HepG2 (cell line): ENCODE data around the gene DNAJC5. TPM values are rescaled to one million over a fixed set of nuclear protein-coding genes. Genes with fewer than 3 reads are reported as not detected.

Experiments used
- CBX1 ChIP-seq: IDR thresholded peaks from one replicate; pipeline ENCODE4 v1.6.1; 2016; ENCODE audit warnings: antibody characterized with exemption, low read depth
- EEA1 ChIP-seq: sonication (generic); formaldehyde crosslinking; IDR thresholded peaks from 2 replicates; pipeline ENCODE4 v1.5.1; 2020; ENCODE audit warnings: mild to moderate bottlenecking, missing genetic modification reagents, borderline replicate concordance
- EHMT2 ChIP-seq: fragments of 200-600 bp; sonication (generic); IDR thresholded peaks from 2 replicates; pipeline ENCODE4 v1.7.0; 2017; ENCODE audit warnings: antibody characterized with exemption, low read depth, low read length, borderline replicate concordance
- IKZF1 ChIP-seq: fragments of 450-650 bp; IDR thresholded peaks from 2 replicates; pipeline ENCODE4 v1.7.1; 2016
- MEF2D ChIP-seq: sonication (generic); formaldehyde crosslinking; IDR thresholded peaks from 2 replicates; pipeline ENCODE4 v1.5.1; 2020; ENCODE audit warnings: mild to moderate bottlenecking, missing genetic modification reagents
- RCOR2 ChIP-seq: IDR thresholded peaks from 2 replicates; pipeline ENCODE4 v1.6.1; 2016; ENCODE audit warnings: missing biosample characterization, missing genetic modification reagents
- REL ChIP-seq: sonication (generic); formaldehyde crosslinking; conservative IDR thresholded peaks from 2 replicates; pipeline ENCODE4 v1.8.0; 2022; ENCODE audit warnings: mild to moderate bottlenecking, missing genetic modification reagents, moderate library complexity
- SETDB1 ChIP-seq: sonication (generic); formaldehyde crosslinking; IDR thresholded peaks from 2 replicates; pipeline ENCODE4 v1.5.1; 2020; ENCODE audit warnings: missing genetic modification reagents, mild to moderate bottlenecking, borderline replicate concordance
- ZNF430 ChIP-seq: sonication (generic); formaldehyde crosslinking; IDR thresholded peaks from 2 replicates; pipeline ENCODE4 v1.9.0; 2021; ENCODE audit warnings: mild to moderate bottlenecking, missing genetic modification reagents
- ZNF605 ChIP-seq: sonication (generic); formaldehyde crosslinking; IDR thresholded peaks from 2 replicates; pipeline ENCODE4 v1.8.0; 2022; ENCODE audit warnings: mild to moderate bottlenecking, missing genetic modification reagents
- ZNF775 ChIP-seq: sonication (generic); formaldehyde crosslinking; IDR thresholded peaks from 2 replicates; pipeline ENCODE4 v1.4.0; 2020; ENCODE audit warnings: missing genetic modification reagents, mild to moderate bottlenecking, moderate library complexity, borderline replicate concordance
- polyA plus RNA-seq, 8 experiments: library from polyadenylated mRNA; depleted of rRNA in 3 of 8; stranded (reverse) in 7 of 8; unstranded in 1 of 8; fragments of >200 nt; fragmentation: Illumina TruSeq in 4 of 8; extraction: Trizol in 4 of 8; gene quantifications; 2 replicates each; pipeline versions ENCODE4 v1.2.1 to v1.2.3, GENCODE V29; 2011 to 2016; ENCODE audit warnings: low read depth in 4 of 8, missing spikeins in 1 of 8, mixed read lengths in 1 of 8; ENCODE audit not compliant: insufficient read depth in 1 of 8
- total RNA-seq, 5 experiments: library from RNA; depleted of rRNA; stranded (reverse); fragments of >200 nt; fragmentation: Illumina TruSeq; extraction: Trizol; gene quantifications; 2 replicates each; pipeline ENCODE4 v1.2.3, GENCODE V29; 2016; ENCODE audit warnings: low read depth in 1 of 5
- TF ChIP-seq, protein P1 (sequence below): sonication (generic); formaldehyde crosslinking; IDR thresholded peaks from 2 replicates; pipeline ENCODE4 v1.8.1; 2023; ENCODE audit warnings: mild to moderate bottlenecking, missing genetic modification reagents
- TF ChIP-seq, protein P2 (sequence below): sonication (generic); formaldehyde crosslinking; IDR thresholded peaks from one replicate; pipeline ENCODE4 v1.5.1; 2020; ENCODE audit warnings: mild to moderate bottlenecking, missing genetic modification reagents; ENCODE audit errors: not compliant biosample characterization
- TF ChIP-seq, protein P3 (sequence below): sonication (generic); formaldehyde crosslinking; IDR thresholded peaks from 2 replicates; pipeline ENCODE4 v1.4.0; 2020; ENCODE audit warnings: missing genetic modification reagents, borderline replicate concordance
- TF ChIP-seq, protein P4 (sequence below): IDR thresholded peaks from 2 replicates; pipeline ENCODE4 v1.6.1; 2016; ENCODE audit warnings: low read depth, control low read depth

The DNAJC5 gene
- total and polyA plus RNA-seq, 2 of the 13 experiments (the other 11 are each of a cell fraction or from before 2014, with no cell fraction given): 42.8 to 64.5 TPM

DNA sequence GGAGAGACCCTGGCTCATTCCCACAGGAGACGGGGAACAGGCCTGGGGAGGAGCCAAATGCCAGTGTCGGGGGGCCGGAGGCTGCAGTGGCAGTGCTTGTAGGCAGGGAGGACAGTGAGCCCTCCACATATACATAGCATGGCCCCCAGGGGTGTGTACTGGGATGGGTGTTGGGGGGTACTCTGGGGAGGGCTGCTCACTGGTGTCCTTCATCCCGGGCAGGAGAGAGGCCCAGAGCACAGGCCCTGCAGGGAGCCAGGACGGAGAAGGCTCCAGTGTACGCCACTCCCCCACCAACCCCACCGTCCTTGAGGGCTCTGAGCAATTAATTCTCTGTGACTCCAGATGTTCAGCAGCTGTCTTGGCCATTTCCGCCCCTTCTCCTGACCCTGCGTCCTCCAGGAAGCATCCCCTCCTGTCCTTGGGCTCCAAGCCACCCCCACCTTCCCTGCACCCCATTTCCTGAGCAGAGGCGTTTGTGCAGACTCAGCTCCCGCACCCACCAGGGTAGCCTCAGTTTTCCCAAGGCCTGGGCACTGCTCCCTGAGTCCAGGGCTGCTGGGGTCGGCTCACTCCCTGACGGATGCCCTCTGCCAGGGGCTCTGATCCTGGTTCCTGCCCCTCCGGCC is 37.0 kb upstream of the DNAJC5 start (continued):
- TF ChIP-seq EEA1 (CRISPR knock-in tag): 0 out of 2 replicates have a peak, but pooled peaks have one; percentile 37
- TF ChIP-seq IKZF1: no peak
- TF ChIP-seq ZNF430: no peak; the same call in 1 of the 2 replicates
- TF ChIP-seq RCOR2 (CRISPR knock-in tag): no peak
- peak; percentile 33; the same call in 1 of the 2 replicates for TF ChIP-seq ZNF775 (CRISPR knock-in tag)
- TF ChIP-seq, protein P1, sequence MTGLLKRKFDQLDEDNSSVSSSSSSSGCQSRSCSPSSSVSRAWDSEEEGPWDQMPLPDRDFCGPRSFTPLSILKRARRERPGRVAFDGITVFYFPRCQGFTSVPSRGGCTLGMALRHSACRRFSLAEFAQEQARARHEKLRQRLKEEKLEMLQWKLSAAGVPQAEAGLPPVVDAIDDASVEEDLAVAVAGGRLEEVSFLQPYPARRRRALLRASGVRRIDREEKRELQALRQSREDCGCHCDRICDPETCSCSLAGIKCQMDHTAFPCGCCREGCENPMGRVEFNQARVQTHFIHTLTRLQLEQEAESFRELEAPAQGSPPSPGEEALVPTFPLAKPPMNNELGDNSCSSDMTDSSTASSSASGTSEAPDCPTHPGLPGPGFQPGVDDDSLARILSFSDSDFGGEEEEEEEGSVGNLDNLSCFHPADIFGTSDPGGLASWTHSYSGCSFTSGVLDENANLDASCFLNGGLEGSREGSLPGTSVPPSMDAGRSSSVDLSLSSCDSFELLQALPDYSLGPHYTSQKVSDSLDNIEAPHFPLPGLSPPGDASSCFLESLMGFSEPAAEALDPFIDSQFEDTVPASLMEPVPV (CRISPR knock-in tag): 0 out of 2 replicates have a peak, but pooled peaks have one; percentile 37
- peak; percentile 1; the same call in 1 of the 2 replicates for TF ChIP-seq ZNF605 (CRISPR knock-in tag)
- TF ChIP-seq REL: no peak
- TF ChIP-seq, protein P2, sequence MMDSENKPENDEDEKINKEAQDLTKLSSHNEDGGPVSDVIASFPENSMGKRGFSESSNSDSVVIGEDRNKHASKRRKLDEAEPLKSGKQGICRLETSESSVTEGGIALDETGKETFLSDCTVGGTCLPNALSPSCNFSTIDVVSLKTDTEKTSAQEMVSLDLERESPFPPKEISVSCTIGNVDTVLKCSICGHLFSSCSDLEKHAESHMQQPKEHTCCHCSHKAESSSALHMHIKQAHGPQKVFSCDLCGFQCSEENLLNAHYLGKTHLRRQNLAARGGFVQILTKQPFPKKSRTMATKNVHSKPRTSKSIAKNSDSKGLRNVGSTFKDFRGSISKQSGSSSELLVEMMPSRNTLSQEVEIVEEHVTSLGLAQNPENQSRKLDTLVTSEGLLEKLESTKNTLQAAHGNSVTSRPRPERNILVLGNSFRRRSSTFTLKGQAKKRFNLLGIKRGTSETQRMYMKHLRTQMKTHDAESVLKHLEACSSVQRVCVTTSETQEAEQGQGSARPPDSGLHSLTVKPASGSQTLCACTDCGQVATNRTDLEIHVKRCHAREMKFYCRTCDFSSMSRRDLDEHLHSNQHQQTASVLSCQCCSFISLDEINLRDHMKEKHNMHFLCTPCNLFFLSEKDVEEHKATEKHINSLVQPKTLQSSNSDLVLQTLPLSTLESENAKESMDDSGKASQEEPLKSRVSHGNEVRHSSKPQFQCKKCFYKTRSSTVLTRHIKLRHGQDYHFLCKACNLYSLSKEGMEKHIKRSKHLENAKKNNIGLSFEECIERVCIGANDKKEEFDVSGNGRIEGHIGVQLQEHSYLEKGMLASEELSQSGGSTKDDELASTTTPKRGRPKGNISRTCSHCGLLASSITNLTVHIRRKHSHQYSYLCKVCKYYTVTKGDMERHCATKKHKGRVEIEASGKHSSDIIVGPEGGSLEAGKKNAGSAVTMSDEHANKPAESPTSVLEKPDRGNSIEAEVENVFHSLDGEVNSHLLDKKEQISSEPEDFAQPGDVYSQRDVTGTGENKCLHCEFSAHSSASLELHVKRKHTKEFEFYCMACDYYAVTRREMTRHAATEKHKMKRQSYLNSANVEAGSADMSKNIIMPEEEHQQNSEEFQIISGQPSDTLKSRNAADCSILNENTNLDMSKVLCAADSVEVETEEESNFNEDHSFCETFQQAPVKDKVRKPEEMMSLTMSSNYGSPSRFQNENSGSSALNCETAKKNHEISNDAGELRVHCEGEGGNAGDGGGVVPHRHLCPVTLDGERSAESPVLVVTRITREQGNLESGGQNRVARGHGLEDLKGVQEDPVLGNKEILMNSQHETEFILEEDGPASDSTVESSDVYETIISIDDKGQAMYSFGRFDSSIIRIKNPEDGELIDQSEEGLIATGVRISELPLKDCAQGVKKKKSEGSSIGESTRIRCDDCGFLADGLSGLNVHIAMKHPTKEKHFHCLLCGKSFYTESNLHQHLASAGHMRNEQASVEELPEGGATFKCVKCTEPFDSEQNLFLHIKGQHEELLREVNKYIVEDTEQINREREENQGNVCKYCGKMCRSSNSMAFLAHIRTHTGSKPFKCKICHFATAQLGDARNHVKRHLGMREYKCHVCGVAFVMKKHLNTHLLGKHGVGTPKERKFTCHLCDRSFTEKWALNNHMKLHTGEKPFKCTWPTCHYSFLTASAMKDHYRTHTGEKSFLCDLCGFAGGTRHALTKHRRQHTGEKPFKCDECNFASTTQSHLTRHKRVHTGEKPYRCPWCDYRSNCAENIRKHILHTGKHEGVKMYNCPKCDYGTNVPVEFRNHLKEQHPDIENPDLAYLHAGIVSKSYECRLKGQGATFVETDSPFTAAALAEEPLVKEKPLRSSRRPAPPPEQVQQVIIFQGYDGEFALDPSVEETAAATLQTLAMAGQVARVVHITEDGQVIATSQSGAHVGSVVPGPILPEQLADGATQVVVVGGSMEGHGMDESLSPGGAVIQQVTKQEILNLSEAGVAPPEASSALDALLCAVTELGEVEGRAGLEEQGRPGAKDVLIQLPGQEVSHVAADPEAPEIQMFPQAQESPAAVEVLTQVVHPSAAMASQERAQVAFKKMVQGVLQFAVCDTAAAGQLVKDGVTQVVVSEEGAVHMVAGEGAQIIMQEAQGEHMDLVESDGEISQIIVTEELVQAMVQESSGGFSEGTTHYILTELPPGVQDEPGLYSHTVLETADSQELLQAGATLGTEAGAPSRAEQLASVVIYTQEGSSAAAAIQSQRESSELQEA (CRISPR knock-in tag): no peak
- TF ChIP-seq CBX1: no peak
- TF ChIP-seq EHMT2: no peak
- TF ChIP-seq, protein P3, sequence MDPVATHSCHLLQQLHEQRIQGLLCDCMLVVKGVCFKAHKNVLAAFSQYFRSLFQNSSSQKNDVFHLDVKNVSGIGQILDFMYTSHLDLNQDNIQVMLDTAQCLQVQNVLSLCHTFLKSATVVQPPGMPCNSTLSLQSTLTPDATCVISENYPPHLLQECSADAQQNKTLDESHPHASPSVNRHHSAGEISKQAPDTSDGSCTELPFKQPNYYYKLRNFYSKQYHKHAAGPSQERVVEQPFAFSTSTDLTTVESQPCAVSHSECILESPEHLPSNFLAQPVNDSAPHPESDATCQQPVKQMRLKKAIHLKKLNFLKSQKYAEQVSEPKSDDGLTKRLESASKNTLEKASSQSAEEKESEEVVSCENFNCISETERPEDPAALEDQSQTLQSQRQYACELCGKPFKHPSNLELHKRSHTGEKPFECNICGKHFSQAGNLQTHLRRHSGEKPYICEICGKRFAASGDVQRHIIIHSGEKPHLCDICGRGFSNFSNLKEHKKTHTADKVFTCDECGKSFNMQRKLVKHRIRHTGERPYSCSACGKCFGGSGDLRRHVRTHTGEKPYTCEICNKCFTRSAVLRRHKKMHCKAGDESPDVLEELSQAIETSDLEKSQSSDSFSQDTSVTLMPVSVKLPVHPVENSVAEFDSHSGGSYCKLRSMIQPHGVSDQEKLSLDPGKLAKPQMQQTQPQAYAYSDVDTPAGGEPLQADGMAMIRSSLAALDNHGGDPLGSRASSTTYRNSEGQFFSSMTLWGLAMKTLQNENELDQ: peak; percentile 50; the same call in 1 of the 2 replicates
- TF ChIP-seq, protein P4, sequence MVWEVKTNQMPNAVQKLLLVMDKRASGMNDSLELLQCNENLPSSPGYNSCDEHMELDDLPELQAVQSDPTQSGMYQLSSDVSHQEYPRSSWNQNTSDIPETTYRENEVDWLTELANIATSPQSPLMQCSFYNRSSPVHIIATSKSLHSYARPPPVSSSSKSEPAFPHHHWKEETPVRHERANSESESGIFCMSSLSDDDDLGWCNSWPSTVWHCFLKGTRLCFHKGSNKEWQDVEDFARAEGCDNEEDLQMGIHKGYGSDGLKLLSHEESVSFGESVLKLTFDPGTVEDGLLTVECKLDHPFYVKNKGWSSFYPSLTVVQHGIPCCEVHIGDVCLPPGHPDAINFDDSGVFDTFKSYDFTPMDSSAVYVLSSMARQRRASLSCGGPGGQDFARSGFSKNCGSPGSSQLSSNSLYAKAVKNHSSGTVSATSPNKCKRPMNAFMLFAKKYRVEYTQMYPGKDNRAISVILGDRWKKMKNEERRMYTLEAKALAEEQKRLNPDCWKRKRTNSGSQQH: 0 out of 2 replicates have a peak, but pooled peaks have one; percentile 53
- peak; percentile 28; the same call in 1 of the 2 replicates for TF ChIP-seq MEF2D
- peak; percentile 72; the same call in 1 of the 2 replicates for TF ChIP-seq SETDB1 (CRISPR knock-in tag)
